ENCODE measurements around the gene CMSS1.

The CMSS1 gene

DNA sequence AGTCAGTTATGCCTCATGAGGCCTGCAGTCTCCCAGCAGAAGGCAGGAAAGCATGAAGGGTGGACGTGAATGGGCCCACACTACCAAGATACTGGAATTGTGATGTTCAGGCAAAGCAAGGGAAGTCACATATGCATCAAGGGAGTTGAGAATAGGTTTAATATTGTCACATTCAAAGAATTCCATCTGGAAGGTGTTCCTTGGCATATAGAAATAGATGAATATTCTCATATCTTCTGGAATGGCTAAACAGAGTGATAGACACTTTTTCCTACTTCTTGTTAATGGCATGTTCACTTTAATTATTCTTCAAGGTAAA lies 103.7 kb downstream of the CMSS1 start:
- no peak for DNase-seq (ENCODE audit: low read depth in 2 of 2)
- TF ChIP-seq, protein P1, sequence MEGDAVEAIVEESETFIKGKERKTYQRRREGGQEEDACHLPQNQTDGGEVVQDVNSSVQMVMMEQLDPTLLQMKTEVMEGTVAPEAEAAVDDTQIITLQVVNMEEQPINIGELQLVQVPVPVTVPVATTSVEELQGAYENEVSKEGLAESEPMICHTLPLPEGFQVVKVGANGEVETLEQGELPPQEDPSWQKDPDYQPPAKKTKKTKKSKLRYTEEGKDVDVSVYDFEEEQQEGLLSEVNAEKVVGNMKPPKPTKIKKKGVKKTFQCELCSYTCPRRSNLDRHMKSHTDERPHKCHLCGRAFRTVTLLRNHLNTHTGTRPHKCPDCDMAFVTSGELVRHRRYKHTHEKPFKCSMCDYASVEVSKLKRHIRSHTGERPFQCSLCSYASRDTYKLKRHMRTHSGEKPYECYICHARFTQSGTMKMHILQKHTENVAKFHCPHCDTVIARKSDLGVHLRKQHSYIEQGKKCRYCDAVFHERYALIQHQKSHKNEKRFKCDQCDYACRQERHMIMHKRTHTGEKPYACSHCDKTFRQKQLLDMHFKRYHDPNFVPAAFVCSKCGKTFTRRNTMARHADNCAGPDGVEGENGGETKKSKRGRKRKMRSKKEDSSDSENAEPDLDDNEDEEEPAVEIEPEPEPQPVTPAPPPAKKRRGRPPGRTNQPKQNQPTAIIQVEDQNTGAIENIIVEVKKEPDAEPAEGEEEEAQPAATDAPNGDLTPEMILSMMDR (IDR thresholded peaks at IDR 0.05; ENCODE audit: low read depth, low read length) = no peak
- no peak overlapping the region for H3K4me3 ChIP-seq (replicated peaks in 1 of 2; ENCODE audit: low read depth in 2 of 2, low read length in 2 of 2)

DNA sequence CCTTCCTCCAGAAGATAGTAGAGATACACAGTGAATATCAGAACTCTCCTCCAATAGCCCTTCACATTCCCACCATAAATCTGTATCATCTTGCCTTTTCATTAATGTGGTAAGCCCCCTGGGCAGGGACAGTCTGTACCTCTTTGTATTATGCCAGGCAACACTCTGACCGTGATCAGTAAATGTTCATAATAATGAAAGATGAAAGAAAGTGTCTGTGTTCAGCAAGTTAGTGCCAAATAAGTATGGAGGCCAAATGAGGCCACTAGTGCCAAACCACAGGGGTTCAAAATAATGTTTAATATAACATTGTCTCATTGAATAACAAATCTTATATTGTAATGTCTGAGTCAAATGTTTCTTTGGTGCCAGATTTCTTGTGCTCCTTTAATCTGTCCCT lies 104.3 kb downstream of the CMSS1 start:
- H3K4me3 ChIP-seq (replicated peaks in 1 of 2; ENCODE audit: low read depth in 2 of 2, low read length in 2 of 2) = no peak overlapping the region
- no peak for DNase-seq (ENCODE audit: low read depth in 2 of 2)
- TF ChIP-seq, protein P1 (IDR thresholded peaks at IDR 0.05; ENCODE audit: low read depth, low read length) = no peak

DNA sequence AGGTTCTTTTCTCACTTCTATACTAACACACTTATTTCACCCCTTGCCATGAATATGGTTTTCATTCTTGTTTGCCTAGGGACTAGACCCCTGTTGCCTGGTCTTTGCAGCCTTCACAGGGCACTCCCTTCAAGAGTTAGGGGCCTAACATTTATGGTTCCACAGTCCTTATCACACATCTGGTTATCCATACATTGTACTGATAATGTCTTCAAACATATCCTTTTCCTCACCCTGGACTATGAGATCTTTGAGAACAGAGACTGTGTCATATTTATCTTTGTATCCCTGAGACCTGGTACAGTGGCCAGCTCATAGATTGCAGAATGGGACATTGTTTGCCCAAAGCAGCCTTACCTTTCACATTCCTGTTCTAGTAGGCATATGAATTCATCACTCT lies 106.2 kb downstream of the CMSS1 start:
- TF ChIP-seq, protein P1 (IDR thresholded peaks at IDR 0.05; ENCODE audit: low read depth, low read length) = no peak
- H3K4me3 ChIP-seq (replicated peaks in 1 of 2; ENCODE audit: low read depth in 2 of 2, low read length in 2 of 2) = no peak overlapping the region
- DNase-seq (ENCODE audit: low read depth in 2 of 2) = no peak

DNA sequence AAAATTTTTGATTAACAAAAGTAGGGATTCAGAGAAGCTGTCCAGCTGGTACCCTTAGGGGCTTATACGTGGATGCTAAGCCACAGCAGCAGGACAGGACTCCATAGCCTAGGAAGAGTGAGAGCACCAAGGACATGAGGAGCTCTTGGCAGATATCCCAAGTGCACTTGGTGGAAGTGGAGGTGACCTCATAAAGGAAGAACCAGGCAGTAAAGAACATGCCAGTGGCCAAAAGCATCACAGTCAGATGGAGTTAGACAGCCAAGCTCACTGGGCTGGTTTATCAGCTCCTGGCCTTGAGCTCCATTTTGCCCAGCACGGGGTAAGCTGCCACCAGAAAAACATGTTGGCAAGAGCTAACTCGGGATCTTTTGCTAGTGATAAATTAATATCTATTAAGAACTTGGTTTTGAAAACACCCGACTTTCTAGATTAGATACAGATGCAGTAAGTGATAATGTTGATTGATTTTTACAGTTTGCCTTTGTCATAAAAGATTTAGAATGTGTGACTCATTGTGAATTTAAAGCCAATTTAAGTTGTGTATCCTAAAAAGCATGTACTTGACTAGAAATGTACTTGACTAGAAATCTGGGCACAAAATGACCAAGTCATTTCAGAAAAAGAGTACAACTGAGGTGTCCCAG lies 108.0 kb downstream of the CMSS1 start:
- TF ChIP-seq, protein P1 (IDR thresholded peaks at IDR 0.05; ENCODE audit: low read depth, low read length) = no peak
- no peak overlapping the region for H3K4me3 ChIP-seq (replicated peaks in 1 of 2; ENCODE audit: low read depth in 2 of 2, low read length in 2 of 2)
- DNase-seq (ENCODE audit: low read depth in 2 of 2) = peak; percentile 78 to 86

DNA sequence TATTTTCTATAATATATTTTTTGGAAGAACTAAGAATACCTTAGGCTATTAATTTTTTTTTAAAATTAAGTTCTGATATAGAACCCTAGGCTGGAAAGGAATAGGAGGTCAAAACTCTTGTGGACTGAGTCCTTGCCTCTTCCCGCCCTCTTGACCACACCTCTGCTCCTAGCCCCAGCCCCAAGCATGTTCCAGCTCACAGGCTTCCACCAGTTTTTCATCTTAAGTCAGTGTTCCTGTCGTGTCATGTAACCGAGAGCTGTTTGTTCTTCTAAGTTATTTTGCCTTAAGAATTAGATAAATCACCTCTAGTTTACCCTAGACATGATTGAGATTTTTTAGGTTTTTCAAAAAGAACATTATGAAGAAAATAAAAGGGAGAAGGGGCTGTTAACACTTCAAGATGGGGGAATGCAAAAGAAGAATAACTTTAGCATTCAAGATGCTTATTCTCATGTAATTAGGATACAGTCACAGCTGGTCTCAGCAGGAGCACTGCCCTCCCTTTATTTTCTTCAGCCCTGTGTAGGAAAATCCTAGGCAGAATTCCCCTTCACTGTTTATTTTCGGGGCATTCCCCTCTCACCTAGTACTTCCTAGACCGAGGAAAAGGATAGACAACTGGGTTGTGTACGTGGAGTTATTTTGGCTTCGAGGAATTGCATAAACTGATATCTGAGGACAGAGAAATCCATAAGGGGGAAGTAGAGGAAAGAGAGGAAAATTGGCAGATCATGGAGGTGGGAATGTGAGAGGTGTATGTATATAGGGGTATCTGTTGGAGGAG lies 110.2 kb downstream of the CMSS1 start:
- DNase-seq (ENCODE audit: low read depth in 2 of 2) = no peak
- no peak overlapping the region for H3K4me3 ChIP-seq (replicated peaks in 1 of 2; ENCODE audit: low read depth in 2 of 2, low read length in 2 of 2)
- TF ChIP-seq, protein P1 (IDR thresholded peaks at IDR 0.05; ENCODE audit: low read depth, low read length) = no peak

DNA sequence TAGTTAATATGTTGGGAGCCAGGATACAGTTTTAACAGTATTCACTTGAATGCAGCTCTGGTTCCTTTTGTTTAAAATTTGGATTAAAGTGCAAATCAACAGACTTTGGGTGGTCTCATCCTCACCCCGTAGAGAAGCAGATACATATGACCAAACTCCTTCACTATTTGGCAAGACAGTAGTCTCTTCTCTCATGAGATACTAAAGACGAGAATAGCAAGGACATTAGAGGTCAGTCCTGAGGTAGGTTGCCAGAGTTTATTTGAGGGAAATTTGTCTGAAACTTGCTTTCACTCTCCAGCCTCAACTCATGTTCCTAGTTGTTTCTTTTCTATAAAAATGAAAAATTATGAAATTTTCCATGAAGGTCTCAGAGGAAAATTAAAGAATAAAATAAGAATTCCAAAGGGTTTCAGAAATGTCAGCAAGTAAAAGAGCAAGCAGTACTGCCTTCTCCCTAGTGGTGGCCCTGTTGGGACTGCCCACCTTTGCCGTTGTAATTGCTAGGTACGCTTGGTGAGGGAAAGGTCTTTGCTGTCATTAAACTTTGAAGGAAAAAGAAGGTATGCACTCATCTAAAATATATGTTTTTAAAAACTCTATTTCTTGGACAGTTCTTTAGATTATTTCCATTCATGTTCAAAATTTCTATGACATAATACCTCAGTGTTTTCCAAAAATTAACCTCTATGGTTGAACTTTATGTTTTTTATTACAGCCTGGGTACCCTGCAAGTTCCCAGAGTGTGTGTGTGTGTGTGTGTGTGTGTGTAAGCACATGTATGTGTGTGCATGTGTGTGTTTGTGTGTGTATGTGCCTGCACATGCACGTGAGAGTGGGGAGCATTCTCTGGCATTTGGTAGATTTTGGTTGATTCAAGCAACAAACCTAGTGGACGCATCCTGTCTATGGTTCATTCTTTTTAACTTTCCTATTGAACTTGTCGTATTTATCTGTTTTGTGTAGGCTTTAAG lies 111.4 kb downstream of the CMSS1 start:
- no peak for DNase-seq (ENCODE audit: low read depth in 2 of 2)
- no peak overlapping the region for H3K4me3 ChIP-seq (replicated peaks in 1 of 2; ENCODE audit: low read depth in 2 of 2, low read length in 2 of 2)
- TF ChIP-seq, protein P1 (IDR thresholded peaks at IDR 0.05; ENCODE audit: low read depth, low read length) = peak; percentile 37
